ENCODE data around the gene OGT. TPM values are rescaled to one million over a fixed set of nuclear protein-coding genes. Genes with fewer than 3 reads are reported as not detected.

OGT gene
- polyA plus RNA-seq, 1 of the 3 experiments (the other 2 are of a cell fraction) = 77.0 TPM

- Histone ChIP-seq H3K79me2 (ENCODE audit: insufficient read depth) (no peaks in the 10 kb centered on the region), H3F3A (replicated peaks; ENCODE audit: insufficient read depth) (no peaks in the 10 kb centered on the region), H3K4me2 (no peak overlapping the region), H3K9ac (no peak overlapping the region), H3K9me2 (no peaks in the 10 kb centered on the region), H3K27ac (ENCODE audit: low read depth in 2 of 2, low read length in 1 of 2) (no peak overlapping the region), H3K4me3 (ENCODE audit: low read depth in 2 of 2, low read length in 1 of 2) (no peak overlapping the region), H4K20me1 (ENCODE audit: insufficient read depth) (no peaks in the 10 kb centered on the region), H3K4me1 (ENCODE audit: control insufficient read depth in 1 of 2, insufficient read depth in 2 of 2, low read depth in 1 of 2, low read length in 1 of 2) (no peaks in the 10 kb centered on the region), H3K27me3 (ENCODE audit: insufficient read depth) (no peaks in the 10 kb centered on the region; the same call in 1 of the 2 replicates), H3K36me3 (replicated peaks in 1 of 2; ENCODE audit: control insufficient read depth in 1 of 2, insufficient read depth in 2 of 2, low read length in 1 of 2) (no peaks in the 10 kb centered on the region), H2AFZ (ENCODE audit: low read depth) (no peak overlapping the region), H3K9me3 (no peaks in the 10 kb centered on the region)
- WGBS (ENCODE audit: low lambda C conversion rate) = 40% methylated on average over 2 of the region's 2 CpGs
- TF ChIP-seq RFX5 (IDR thresholded peaks at IDR 0.05; ENCODE audit: low read length) (no peak), ZBTB33 (IDR thresholded peaks at IDR 0.05; ENCODE audit: borderline replicate concordance, low read depth) (no peak), USF2 (IDR thresholded peaks at IDR 0.05; ENCODE audit: borderline replicate concordance, low read depth, low read length) (no peak), GABPA (IDR thresholded peaks at IDR 0.05; ENCODE audit: low read depth) (no peak), TEAD4 (IDR thresholded peaks at IDR 0.05; ENCODE audit: borderline replicate concordance, insufficient read depth) (no peak), EP300 (IDR thresholded peaks at IDR 0.05; ENCODE audit: borderline replicate concordance in 1 of 2, low read depth in 1 of 2, low read length in 1 of 2) (no peak), SIN3A (IDR thresholded peaks at IDR 0.05; ENCODE audit: borderline replicate concordance, low read depth, low read length) (no peak), EZH2phosphoT487 (IDR thresholded peaks at IDR 0.05; ENCODE audit: borderline replicate concordance, low read depth) (no peak)
- ChIA-PET POLR2A (no interaction called here), CTCF (no interaction called here)
- no peak for DNase-seq
Measured at GRCh38 chrX:71515038-71515396, 17.9 kb upstream of the OGT start.

- ChIA-PET CTCF (no interaction called here), POLR2A (no interaction called here)
- Histone ChIP-seq H3K9ac (no peak overlapping the region), H3K27me3 (ENCODE audit: insufficient read depth) (no peaks in the 10 kb centered on the region; the same call in 1 of the 2 replicates), H3K9me2 (no peaks in the 10 kb centered on the region), H3K4me1 (ENCODE audit: control insufficient read depth in 1 of 2, insufficient read depth in 2 of 2, low read depth in 1 of 2, low read length in 1 of 2) (no peaks in the 10 kb centered on the region), H3F3A (replicated peaks; ENCODE audit: insufficient read depth) (no peaks in the 10 kb centered on the region), H4K20me1 (ENCODE audit: insufficient read depth) (no peaks in the 10 kb centered on the region), H3K79me2 (ENCODE audit: insufficient read depth) (no peaks in the 10 kb centered on the region), H3K9me3 (no peaks in the 10 kb centered on the region), H2AFZ (ENCODE audit: low read depth) (no peak overlapping the region), H3K4me2 (no peak overlapping the region), H3K4me3 (ENCODE audit: low read depth in 2 of 2, low read length in 1 of 2) (no peak overlapping the region), H3K36me3 (replicated peaks in 1 of 2; ENCODE audit: control insufficient read depth in 1 of 2, insufficient read depth in 2 of 2, low read length in 1 of 2) (no peaks in the 10 kb centered on the region), H3K27ac (ENCODE audit: low read depth in 2 of 2, low read length in 1 of 2) (no peak overlapping the region)
- WGBS (ENCODE audit: low lambda C conversion rate) = 54% methylated on average over 3 of the region's 3 CpGs
- DNase-seq = no peak
- TF ChIP-seq EP300 (IDR thresholded peaks at IDR 0.05; ENCODE audit: borderline replicate concordance in 1 of 2, low read depth in 1 of 2, low read length in 1 of 2) (no peak), FOXJ3 (CRISPR knock-in tag; IDR thresholded peaks at IDR 0.05) (no peak), NRF1 (IDR thresholded peaks at IDR 0.05; ENCODE audit: low read depth, low read length) (no peak), GATA2 (CRISPR knock-in tag; IDR thresholded peaks at IDR 0.05) (no peak), FOXM1 (IDR thresholded peaks at IDR 0.05; ENCODE audit: low read depth) (no peak), SMC3 (IDR thresholded peaks at IDR 0.05; ENCODE audit: low read depth, low read length) (no peak), YY1 (IDR thresholded peaks at IDR 0.05; ENCODE audit: low read depth) (no peak), PBX3 (IDR thresholded peaks at IDR 0.05) (no peak), TCF12 (IDR thresholded peaks at IDR 0.05) (no peak), RFX5 (IDR thresholded peaks at IDR 0.05; ENCODE audit: low read length) (no peak), MEF2A (IDR thresholded peaks at IDR 0.05; ENCODE audit: borderline replicate concordance, low read depth) (no peak), RAD21 (IDR thresholded peaks at IDR 0.05; ENCODE audit: low read length) (no peak), MXI1 (IDR thresholded peaks at IDR 0.05; ENCODE audit: low read depth, low read length) (no peak)
Measured at GRCh38 chrX:71525316-71525715, 7.6 kb upstream of the OGT start.
